OCI-M2 (cell line): Measurements from ENCODE around the gene OR56B4.
"Not testable (repeated sequence)": the region's sequence is repeated elsewhere in the genome, so short reads cannot be mapped to it uniquely, and the experiment has no call there.

Source experiments
- DNase-seq: peaks from one replicate; lab custom pipeline; 2025; ENCODE audit not compliant: unreplicated experiment; lab: John Stamatoyannopoulos, UW

The OR56B4 gene, protein sequence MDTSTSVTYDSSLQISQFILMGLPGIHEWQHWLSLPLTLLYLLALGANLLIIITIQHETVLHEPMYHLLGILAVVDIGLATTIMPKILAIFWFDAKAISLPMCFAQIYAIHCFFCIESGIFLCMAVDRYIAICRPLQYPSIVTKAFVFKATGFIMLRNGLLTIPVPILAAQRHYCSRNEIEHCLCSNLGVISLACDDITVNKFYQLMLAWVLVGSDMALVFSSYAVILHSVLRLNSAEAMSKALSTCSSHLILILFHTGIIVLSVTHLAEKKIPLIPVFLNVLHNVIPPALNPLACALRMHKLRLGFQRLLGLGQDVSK

DNA sequence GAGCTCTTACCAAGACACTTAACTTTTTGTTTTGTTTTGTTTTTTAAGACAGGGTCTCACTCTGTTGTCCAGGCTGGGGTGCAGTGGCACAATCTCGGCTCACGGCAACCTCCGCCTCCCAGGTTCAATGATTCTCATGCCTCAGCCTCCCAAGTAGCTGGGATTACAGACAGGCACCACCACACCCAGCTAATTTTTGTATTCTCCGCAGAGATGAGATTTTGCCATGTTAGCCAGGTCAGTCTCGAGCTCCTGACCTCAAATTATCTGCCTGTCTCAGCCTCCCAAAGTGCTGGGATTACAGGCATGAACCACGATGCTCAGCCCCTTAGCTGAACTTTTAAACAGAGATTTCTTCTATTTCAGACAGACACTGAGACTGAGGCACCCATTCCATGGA is at the start of gene OR56B4:
Gene OR56B4, plus strand, starts transcription at position 301 of the 400 bp plus-strand sequence. Its CDS starts 95 bp downstream, at position 396.
- not testable (repeated sequence) for DNase-seq

- DNase-seq = no peak
Observed at GRCh38 chr11:6061475-6061874, 46.0 kb upstream of the OR56B4 start.

GRCh38 chr11:6062691-6063358 is 44.7 kb upstream of the OR56B4 start:
- DNase-seq = no peak

DNA sequence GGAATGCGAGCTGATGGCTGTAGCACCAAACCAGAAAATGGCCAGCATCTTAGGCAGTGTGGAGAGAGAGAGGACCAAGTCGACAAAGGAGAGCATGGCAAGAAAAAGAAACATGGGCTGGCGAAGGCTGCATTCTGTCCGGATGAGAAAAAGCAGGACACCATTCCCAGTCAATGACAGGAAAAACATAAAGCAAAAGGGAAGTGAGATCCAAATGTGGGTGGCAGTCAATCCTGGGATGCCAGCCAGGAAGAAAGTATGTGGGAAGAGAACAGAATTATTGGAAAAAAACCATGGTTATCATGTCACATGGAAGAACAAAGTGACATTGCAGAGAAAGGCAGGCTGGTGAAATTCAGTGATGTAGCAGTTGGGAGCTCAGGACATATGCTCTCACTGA is 40.0 kb upstream of the OR56B4 start:
- no peak for DNase-seq

GRCh38 chr11:6076443-6076842 is 31.0 kb upstream of the OR56B4 start:
- DNase-seq = not testable (repeated sequence)

- no peak for DNase-seq
Observed at GRCh38 chr11:6077723-6078122, 29.8 kb upstream of the OR56B4 start.

DNA sequence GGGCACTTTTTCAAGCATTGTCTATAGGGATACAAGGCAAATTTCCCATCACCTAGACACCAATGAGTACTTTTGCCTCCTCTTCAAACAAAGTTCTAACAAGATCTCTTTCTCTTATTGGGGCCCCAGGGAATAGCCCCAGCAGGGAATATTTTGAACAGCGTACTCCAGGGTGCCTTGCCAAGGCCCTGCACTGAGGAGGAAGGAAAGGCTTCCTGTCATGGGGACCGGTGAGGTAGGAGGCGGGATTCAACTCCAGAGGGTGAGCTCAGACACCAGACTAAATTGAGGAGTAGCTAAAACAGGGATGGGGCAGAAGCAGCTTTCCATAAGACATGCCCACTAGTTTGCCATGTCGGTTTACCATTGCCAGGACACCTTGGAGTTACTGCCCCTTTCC is 28.0 kb upstream of the OR56B4 start:
- DNase-seq = no peak

DNA sequence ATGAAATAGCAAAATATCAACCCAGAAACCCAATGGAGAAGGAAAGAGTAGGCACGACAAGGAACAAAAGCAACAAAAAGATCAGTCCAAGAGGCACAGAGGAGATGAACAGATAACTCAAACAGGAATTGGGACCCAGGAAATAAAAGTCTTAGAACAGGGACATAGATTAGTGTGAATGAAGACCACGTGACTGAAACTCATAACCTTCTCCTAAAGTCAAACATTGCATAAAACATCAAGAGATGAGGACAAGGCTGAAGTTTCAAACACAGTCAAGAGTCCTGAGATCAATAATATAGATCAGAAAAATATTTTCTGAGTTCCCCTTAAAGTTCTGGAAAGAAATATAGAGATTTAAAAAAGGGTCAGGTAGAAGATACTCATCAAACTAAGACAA is 24.4 kb upstream of the OR56B4 start:
- no peak for DNase-seq

DNA sequence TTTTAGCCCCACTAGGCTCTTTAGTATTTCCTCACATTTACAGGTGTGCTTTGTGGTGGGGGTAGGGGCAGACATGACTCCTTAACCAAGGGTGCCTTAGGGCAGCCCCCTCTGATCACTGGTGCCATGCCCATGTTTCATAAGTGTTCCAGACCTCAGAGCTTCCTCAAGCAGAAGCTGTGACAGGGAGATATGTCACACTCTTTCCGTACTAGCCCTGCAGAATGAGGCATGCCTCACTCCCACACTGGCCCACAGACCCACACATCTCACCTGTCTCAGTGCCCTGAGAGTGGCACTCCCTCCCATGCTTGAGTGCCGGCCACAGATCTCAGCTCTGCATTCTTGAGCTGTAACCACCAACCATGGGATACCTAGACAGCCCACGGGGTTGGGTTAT is 22.9 kb upstream of the OR56B4 start:
- no peak for DNase-seq

- no peak for DNase-seq
Observed at GRCh38 chr11:6094186-6094585, 13.3 kb upstream of the OR56B4 start.

DNA sequence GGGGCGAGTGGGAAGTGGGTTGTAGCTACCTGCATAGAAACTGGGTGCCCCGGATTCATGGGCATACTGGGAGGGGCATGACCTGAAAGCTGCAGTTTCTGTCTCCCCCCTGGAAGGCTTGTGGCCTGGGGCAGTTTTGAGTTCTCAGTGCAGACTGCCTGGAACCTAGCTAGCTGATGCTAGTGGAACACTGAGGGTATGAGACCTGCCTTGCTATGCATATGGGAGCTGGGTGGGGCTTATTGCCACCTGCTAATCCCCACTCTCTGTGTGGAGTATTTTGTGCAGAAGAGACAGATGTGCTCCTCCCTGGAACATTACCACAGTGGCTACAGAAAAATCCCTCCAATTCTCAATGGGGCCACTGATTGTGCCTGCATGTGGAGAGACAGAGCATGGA is 11.7 kb upstream of the OR56B4 start:
- no peak for DNase-seq

GRCh38 chr11:6096417-6096816 is 11.1 kb upstream of the OR56B4 start:
- no peak for DNase-seq

- DNase-seq = no peak
Observed at GRCh38 chr11:6099577-6099976, 7.9 kb upstream of the OR56B4 start.

GRCh38 chr11:6110011-6110410 is 2.5 kb downstream of the OR56B4 start:
- DNase-seq = no peak

DNA sequence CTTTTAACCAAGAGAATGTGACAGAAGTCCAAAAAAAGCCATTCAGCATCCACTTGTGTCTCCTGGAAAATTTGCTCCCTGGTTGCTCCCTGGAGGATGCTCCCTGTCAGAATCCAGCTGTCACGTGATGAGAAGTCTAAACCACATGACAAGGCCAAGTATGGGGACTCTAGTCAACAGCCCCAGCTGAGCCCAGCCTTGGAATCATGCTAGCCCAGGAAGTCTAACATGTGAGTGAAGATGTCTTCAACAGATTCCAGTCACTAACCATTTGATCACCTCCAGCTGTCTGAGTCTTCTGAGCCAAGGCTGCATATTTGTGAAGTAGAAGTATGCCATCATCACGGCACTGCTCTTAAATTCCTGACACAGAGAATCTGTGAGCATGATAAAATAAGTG is 4.2 kb downstream of the OR56B4 start:
- no peak for DNase-seq

DNA sequence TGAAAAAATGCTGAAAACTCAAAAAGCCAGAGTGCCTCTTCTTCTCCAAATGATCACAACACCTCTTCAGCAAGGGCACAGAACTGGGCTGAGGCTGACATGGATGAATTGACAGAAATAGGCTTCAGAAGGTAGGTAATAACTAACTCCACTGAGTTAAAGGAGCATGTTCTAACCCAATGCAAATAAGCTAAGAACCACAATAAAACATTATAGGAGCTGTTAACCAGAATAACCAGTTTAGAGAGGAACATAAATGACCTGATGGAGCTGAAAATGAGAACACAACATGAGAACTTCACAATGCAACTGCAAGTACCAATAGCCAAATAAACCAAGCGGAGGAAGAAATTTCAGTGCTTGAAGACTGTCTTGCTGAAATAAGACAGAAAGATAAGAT is 9.2 kb downstream of the OR56B4 start:
- DNase-seq = no peak

DNA sequence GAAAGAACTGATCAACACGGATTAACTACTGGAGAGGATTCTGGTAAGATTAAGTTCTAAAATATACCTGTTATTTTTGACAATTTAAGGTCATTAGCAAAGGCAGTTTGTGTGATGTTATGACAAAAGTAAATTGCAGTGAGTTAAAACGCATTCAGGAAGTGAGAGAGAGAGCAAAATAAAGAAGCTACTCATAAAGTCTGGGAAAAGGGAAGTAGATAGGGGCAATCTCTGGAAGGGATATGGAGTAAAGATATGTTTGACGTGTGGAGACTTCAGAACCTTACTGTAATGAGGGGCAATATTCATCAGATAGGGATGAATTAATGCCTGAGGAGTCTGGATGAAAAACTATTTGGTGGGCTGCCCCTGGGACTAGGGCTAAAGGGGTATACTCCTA is 16.8 kb downstream of the OR56B4 start:
- no peak for DNase-seq

- no peak for DNase-seq
Observed at GRCh38 chr11:6127881-6128280, 20.4 kb downstream of the OR56B4 start.

DNA sequence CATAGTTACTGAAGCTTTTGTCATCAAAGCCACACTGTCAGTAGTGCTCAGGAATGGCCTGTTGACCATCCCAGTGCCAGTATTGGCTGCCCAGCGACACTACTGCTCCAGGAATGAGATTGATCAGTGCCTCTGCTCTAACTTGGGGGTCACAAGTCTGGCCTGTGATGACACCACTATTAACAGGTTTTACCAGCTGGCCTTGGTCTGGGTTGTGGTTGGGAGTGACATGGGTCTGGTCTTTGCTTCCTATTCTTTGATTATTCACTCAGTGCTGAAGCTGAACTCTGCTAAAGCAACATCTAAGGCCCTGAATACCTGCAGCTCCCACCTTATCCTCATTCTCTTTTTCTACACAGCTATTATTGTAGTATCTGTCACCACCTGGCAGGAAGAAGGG is 21.5 kb downstream of the OR56B4 start:
- no peak for DNase-seq

GRCh38 chr11:6129635-6130034 is 22.2 kb downstream of the OR56B4 start:
- no peak for DNase-seq

GRCh38 chr11:6132431-6132830 is 24.9 kb downstream of the OR56B4 start:
- DNase-seq = no peak

- DNase-seq = not testable (repeated sequence)
Observed at GRCh38 chr11:6135936-6136335, 28.5 kb downstream of the OR56B4 start.

DNA sequence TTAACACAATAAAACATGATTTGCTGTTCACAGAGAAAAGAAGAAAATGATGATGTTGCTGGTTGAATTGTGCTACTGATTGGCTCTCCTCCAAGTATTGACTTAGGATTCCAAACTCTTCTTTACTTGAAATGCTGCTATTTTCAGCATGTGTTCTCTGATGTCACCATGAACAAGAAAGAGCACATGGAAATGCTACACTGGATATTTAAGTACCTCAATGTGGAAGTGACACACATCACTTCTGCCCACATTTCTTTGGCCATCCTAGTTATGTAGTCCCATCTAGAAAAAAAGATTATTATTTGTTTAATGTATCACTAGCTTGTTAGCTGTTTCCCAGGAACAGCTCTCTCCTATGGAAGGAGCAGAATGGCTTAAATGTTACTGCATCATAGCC is 35.5 kb downstream of the OR56B4 start:
- no peak for DNase-seq
